Measurements from ENCODE around the gene ME3.

- TF ChIP-seq, protein P1, sequence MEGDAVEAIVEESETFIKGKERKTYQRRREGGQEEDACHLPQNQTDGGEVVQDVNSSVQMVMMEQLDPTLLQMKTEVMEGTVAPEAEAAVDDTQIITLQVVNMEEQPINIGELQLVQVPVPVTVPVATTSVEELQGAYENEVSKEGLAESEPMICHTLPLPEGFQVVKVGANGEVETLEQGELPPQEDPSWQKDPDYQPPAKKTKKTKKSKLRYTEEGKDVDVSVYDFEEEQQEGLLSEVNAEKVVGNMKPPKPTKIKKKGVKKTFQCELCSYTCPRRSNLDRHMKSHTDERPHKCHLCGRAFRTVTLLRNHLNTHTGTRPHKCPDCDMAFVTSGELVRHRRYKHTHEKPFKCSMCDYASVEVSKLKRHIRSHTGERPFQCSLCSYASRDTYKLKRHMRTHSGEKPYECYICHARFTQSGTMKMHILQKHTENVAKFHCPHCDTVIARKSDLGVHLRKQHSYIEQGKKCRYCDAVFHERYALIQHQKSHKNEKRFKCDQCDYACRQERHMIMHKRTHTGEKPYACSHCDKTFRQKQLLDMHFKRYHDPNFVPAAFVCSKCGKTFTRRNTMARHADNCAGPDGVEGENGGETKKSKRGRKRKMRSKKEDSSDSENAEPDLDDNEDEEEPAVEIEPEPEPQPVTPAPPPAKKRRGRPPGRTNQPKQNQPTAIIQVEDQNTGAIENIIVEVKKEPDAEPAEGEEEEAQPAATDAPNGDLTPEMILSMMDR (IDR thresholded peaks at IDR 0.05) = no peak
- TF ChIP-seq POLR2A (IDR thresholded peaks at IDR 0.05) = no peak
Observed at GRCh38 chr11:86492370-86493010, 179.9 kb downstream of the ME3 start.

Data from lower leg skin (tissue), 3 donors.